Uterus (tissue), 4 donors: ENCODE results near the gene GPR176. TPM values are rescaled to one million over a fixed set of nuclear protein-coding genes. Genes with fewer than 3 reads are reported as not detected.

Source experiments
- DNase-seq, 2 donors: peaks; one replicate each; pipeline ENCODE4 v3.0.0-alpha.2; 2019 to 2020
- H3K27ac ChIP-seq, 2 donors: fragments of 200-600 bp; sonication (generic); 1 replicate in 1 of 2; 2 replicates in 1 of 2; pipeline ENCODE4 v1.5.1; 2016 to 2018
- H3K27me3 ChIP-seq, 2 donors: fragments of 200-600 bp; sonication (generic); one replicate each; pipeline ENCODE4 v1.5.1; 2018 to 2019; ENCODE audit warnings: control low read depth in 1 of 2
- H3K36me3 ChIP-seq, 2 donors: fragments of 200-600 bp; sonication (generic); one replicate each; pipeline ENCODE4 v1.5.1; 2019; ENCODE audit warnings: control low read depth in 1 of 2
- H3K4me1 ChIP-seq, 2 donors: fragments of 200-600 bp; sonication (generic); one replicate each; pipeline ENCODE4 v1.5.1; 2018 to 2019; ENCODE audit warnings: control low read depth in 1 of 2
- H3K4me3 ChIP-seq, 2 donors: fragments of 200-600 bp; sonication (generic); 1 replicate in 1 of 2; 2 replicates in 1 of 2; pipeline ENCODE4 v1.5.1; 2018 to 2019; ENCODE audit warnings: mild to moderate bottlenecking in 1 of 2
- H3K9me3 ChIP-seq, 2 donors: fragments of 200-600 bp; sonication (generic); one replicate each; pipeline ENCODE4 v1.5.1; 2019; ENCODE audit warnings: control low read depth in 1 of 2
- CTCF ChIP-seq, 4 experiments: fragments of 200-600 bp in 2 of 4; fragments of 450-650 bp in 2 of 4; sonication (generic) in 2 of 4; IDR thresholded peaks; one replicate each; pipeline ENCODE4 v1.5.1; 2016 to 2019; ENCODE audit warnings: antibody characterized with exemption in 4 of 4, mild to moderate bottlenecking in 2 of 4, moderate library complexity in 1 of 4
- POLR2A ChIP-seq, 2 donors: fragments of 450-650 bp; IDR thresholded peaks; one replicate each; pipeline ENCODE4 v1.6.1; 2016; ENCODE audit warnings: antibody characterized with exemption in 2 of 2, mild to moderate bottlenecking in 1 of 2, moderate library complexity in 1 of 2
- intact Hi-C: fragments of 100-400 bp; cut with DNase I; formaldehyde crosslinking; loops from one replicate; pipeline ENCODE4 v1.15.1; 2023; ENCODE audit warnings: low total_unique reads
- total RNA-seq, 4 donors: library from RNA; depleted of rRNA in 3 of 4; stranded (reverse); fragments of >200 nt in 3 of 4; gene quantifications; one replicate each; pipeline versions ENCODE4 v1.1.0 to v1.2.4, GENCODE V29; 2014 to 2023
- donor health status: DM: yes; HTN: yes; CAD: no.

Gene GPR176
- total RNA-seq, 4 donors from 2014 or later = 5.5 to 11.8 (median 7.1) TPM

GRCh38 chr15:39803016-39803415 lies 117.0 kb downstream of the GPR176 start:
- no peak for DNase-seq
- Histone ChIP-seq H3K27me3 (no peaks in the 10 kb centered on the region), H3K9me3 (no peaks in the 10 kb centered on the region), H3K4me1 (no peaks in the 10 kb centered on the region), H3K4me3 (no peak overlapping the region), H3K36me3 (no peaks in the 10 kb centered on the region), H3K27ac (no peak overlapping the region)
- TF ChIP-seq CTCF (IDR thresholded peaks at IDR 0.05) (no peak), POLR2A (IDR thresholded peaks at IDR 0.05) (no peak)
- intact Hi-C loops = no loop called here

GRCh38 chr15:39801641-39802309 lies 118.3 kb downstream of the GPR176 start:
- Histone ChIP-seq H3K27ac (no peak overlapping the region), H3K4me1 (no peaks in the 10 kb centered on the region), H3K36me3 (no peaks in the 10 kb centered on the region), H3K4me3 (no peak overlapping the region), H3K9me3 (no peaks in the 10 kb centered on the region), H3K27me3 (no peaks in the 10 kb centered on the region)
- DNase-seq = no peak
- intact Hi-C loops = no loop called here
- TF ChIP-seq POLR2A (IDR thresholded peaks at IDR 0.05) (no peak), CTCF (IDR thresholded peaks at IDR 0.05) (no peak)

GRCh38 chr15:39799552-39800011 lies 120.5 kb downstream of the GPR176 start:
- no peaks in the 10 kb centered on the region for H3K9me3 ChIP-seq

GRCh38 chr15:39798382-39798781 lies 121.7 kb downstream of the GPR176 start:
- Histone ChIP-seq H3K9me3 (no peaks in the 10 kb centered on the region), H3K36me3 (no peaks in the 10 kb centered on the region), H3K27ac (no peak overlapping the region), H3K4me1 (no peaks in the 10 kb centered on the region), H3K27me3 (no peaks in the 10 kb centered on the region), H3K4me3 (no peak overlapping the region)
- no peak for DNase-seq
- TF ChIP-seq POLR2A (IDR thresholded peaks at IDR 0.05) = no peak
- TF ChIP-seq CTCF (IDR thresholded peaks at IDR 0.05) = no peak
- intact Hi-C loops = no loop called here

More at GRCh38 chr15:39799552-39800011, 120.5 kb downstream of the GPR176 start:
- intact Hi-C loops = no loop called here
- Histone ChIP-seq H3K4me3 (no peak overlapping the region), H3K27me3 (no peaks in the 10 kb centered on the region), H3K27ac (no peak overlapping the region), H3K36me3 (no peaks in the 10 kb centered on the region), H3K4me1 (no peaks in the 10 kb centered on the region)
- no peak for TF ChIP-seq POLR2A (IDR thresholded peaks at IDR 0.05)
- TF ChIP-seq CTCF (IDR thresholded peaks at IDR 0.05) = no peak
- DNase-seq = no peak

- TF ChIP-seq POLR2A (IDR thresholded peaks at IDR 0.05) (no peak), CTCF (IDR thresholded peaks at IDR 0.05) (no peak)
- intact Hi-C loops = no loop called here
These were observed 122.7 kb downstream of the GPR176 start for GRCh38 chr15:39797407-39797806.

More at GRCh38 chr15:39797407-39797806, 122.7 kb downstream of the GPR176 start:
- Histone ChIP-seq H3K27me3 (no peaks in the 10 kb centered on the region), H3K36me3 (no peaks in the 10 kb centered on the region), H3K27ac (no peak overlapping the region), H3K4me1 (no peaks in the 10 kb centered on the region), H3K4me3 (no peak overlapping the region), H3K9me3 (no peaks in the 10 kb centered on the region)
- no peak for DNase-seq
